A172 (cell line): ENCODE data around the gene LAMA3. TPM values are rescaled to one million over a fixed set of nuclear protein-coding genes. Genes with fewer than 3 reads are reported as not detected.

Experiments used
- DNase-seq: peaks from one replicate; pipeline ENCODE4 v3.0.0-alpha.2; 2015; ENCODE audit warnings: low spot score
- total RNA-seq: library from RNA; depleted of rRNA; stranded (reverse); fragments of >200 nt; shearing (Covaris generic); gene quantifications from 2 replicates; pipeline ENCODE4 v1.2.3, GENCODE V29; 2014

The LAMA3 gene
- total RNA-seq, 1 experiment from 2014 or later = 2.7 TPM

DNA sequence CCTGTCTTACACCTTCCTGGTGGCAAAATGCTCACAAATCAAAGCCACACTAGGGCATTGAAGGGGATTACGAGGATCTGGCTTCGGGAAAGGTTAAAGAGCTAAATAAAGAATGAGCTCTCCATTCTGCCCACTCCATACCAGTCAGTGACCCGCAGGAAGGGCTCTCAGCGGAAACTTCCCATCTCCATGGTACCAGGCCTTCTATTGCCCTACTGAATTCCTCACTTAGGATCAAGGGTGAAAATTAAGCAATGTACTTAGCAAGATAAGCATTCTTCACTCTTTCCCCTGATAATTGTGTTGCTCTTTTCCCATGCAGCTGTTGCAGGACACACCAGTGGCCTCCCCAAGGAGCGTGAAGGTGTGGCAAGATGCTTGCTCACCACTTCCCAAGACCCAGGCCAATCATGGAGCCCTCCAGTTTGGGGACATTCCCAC lies 249.7 kb downstream of the LAMA3 start:
- DNase-seq = no peak

GRCh38 chr18:23939366-23939765 lies 250.1 kb downstream of the LAMA3 start:
- no peak for DNase-seq

DNA sequence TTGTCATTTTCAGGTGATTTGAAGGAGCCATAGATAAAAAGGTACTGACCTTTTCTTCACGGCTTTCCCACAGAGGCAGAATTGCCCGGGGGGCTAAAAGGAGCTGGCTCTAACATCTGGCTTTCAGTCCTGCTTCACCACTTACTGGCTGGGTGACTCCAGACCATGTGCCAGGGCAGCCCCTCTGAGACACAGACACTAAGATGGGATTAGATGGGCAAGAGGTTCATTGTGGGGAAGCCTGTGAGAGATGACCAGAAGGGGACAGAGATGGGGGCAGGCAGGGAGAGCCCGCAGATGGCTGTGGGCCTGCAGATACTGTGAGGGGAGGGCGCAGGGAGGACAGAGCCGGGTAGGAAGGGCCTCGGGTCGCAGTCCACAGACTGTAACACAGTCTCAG lies 250.6 kb downstream of the LAMA3 start:
- no peak for DNase-seq

DNA sequence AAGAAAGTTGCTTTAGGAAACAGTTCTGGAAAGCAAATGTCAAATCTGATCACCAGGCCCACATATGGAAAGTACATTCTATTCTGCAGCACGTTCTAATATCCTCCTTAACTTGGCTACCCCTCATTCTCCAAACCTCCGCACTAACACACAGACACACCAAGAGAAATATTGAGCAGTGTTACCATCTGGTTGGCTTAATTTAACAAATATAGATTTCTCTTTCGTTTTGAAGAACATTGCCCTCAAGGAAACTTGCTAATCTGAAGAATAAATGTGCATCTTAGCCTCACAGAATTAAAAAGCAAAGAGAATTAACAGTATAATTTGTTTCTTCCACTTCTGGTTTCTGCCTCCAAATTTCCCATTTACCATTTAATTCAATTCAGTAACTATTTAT lies 252.5 kb downstream of the LAMA3 start:
- DNase-seq = no peak

DNA sequence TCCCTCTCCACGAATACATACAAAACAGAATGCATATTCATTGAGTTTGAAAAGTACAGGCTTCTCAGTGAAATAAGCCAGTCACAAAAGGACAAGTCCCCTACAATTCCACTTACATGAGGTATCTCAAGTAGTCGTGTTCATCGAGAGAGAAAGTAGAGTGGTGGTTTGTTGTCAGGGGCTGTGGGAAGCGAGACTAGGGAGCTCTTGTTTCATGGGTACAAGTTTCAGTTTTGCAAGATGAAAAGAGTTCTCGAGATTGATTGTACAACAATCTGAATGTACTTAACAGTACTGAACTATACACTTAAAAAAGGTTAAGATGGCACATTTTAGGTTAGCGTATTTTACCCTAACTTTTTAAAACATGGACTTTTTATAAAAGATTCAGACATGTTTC lies 253.9 kb downstream of the LAMA3 start:
- no peak for DNase-seq

DNA sequence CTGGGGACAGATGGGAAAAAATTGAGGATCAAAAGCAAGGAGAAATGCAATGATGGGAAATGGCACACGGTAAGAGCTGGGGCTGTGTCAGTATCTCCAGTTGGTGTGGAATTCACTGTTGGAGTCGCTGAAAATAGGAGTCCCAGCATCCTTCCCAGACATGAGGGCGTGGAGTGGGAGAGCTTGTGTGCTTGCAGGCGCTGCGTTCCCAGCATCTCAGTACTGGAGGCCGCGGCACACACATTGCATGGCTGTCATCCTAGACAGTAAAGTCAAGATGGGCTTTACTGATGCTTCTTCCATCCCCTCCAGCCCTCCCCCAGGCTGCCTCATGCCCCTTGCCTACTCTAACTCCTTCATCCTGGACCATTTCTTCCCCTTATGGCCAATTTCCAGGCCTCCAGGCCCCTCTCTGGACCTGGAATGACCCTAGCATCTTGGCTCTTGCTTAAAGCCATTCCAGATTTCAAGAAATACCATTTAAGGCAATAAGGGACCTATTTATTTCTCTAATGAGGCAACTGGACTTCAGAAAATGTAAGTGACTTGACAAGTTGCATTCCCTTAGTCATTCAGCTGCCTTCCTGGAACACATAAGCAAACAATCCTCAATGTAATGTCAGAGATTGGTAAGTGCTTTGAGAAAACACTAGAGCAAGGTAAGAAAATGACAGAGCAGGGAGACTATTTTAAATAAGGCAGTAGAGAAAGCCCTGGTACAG lies 254.8 kb downstream of the LAMA3 start:
- no peak for DNase-seq

DNA sequence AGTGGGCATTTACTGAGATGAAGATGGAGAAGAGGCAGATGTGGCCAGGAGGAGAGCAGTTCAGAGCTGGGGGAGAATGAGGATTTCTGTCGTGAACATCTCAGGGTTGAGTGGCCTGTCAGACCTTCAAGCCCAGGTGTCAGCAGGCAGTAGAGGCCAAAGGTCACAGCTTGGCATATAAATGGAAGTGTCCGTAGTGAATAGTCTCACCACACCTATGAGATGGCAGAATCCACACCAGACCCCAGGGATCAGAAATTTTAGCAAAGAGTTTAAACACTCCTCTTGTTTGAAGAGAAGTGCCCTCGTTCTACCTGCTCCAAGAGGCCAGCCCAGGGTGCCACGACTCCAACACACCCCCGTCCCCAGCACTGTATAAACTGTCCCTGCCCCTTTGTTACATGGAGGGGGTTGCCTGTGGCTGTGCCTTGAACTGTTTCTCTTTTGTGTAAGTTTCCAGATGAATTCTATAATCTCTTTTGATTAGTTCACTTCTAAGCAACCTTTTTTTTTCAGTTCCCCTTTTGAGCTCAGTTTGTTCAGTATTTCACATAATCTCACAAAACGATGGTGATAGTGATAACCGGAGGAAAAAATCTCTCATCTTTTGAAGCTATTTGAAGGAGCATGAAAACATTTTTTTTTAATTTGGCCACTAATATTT lies 256.3 kb downstream of the LAMA3 start:
- no peak for DNase-seq

- no peak for DNase-seq
Measured at GRCh38 chr18:23949863-23950262, 260.6 kb downstream of the LAMA3 start.

DNA sequence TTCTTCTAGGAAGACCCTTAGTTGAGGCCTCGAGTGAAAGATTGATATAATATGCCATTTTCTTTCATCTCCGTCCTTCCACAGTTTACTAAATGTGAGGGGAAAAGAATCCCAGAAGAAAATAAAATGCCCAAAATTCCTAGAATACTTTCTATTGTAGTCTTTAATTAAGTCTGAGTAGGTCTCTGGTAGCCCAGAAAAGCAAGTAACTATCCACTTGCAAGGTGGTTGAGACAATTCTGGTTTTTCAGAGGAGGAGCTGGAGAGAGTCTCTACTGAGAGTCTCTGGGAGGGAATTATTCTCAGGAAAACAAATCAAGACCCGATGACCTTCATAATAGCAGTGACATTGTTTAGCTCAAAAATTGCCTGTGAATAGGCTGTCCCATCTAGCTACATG lies 261.4 kb downstream of the LAMA3 start:
- DNase-seq = no peak

DNA sequence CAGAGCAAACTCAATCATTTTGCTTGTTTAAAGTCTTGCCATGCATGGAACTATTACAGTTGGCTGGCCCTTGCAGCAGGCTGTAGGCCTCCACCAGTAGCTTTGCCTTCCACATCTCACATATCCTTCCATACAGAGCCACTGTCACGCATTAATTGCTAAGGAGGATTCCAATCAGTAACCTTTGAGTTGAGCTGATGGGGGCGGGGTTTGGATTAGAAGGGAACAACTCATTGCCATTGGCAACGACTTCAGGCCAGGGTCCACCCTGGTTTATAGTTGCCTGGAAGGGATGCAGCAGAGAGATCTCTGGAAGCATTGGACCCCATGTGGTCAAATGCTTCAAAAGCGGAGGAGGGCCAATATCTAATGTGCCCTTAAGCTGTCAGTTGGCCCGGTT lies 262.0 kb downstream of the LAMA3 start:
- DNase-seq = no peak

DNA sequence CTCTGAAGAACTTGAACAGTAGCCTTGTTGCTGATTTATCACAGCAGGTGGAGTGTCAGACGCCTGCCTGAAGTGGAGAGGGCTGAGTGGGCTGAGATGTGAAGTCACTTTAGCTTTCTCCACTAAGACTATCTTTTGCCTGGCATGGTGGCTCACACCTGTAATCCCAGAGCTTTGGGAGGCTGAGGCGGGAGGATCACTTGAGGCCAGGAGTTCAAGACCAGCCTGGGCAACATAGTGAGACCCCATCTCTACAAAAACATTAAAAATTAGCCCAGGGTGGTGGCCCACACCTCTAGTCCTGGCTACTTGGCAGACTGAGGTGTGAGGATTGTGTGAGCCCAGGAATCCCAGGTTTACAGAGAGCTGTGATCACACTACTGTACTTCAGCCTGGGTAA lies 264.7 kb downstream of the LAMA3 start:
- DNase-seq = no peak

DNA sequence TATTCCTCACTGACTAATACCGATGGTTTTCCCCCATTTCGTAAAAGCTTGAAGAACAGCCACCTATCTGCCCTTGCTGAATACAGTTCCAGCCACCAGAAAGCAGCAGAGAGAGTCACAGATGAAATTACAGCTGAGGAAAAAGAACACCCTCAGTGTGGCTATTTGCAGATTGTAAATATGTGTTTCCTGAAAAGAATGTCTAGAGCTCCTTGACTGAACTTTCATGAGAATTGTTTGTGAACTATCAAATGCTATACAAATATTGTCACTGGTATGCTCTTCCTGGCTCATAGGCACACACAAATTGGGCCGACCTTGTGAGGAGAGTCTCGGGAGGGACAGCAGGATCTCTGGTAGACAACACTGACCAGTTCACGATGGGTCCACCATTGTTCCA lies 267.2 kb downstream of the LAMA3 start:
- no peak for DNase-seq

DNA sequence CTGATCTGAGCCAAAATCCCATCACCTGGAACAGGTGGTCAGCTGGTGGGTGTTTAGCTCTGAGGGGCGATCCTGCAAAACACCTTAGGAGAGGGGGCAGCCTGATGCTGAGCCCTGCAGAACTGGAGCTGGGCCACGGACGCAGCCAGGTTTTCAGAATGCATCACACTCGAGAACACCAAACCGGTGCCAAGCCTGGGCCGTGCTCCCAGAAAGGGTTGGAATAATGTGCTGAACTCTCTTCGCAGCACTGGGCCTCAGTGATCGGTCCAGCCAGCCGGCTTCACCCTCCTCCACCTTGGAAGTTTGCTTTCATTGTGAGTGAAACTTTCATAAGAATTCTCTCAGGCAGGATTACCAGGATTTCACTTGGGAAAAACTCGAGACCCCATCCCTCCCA lies 268.8 kb downstream of the LAMA3 start:
- DNase-seq = no peak

GRCh38 chr18:23963443-23964165 lies 274.4 kb downstream of the LAMA3 start:
- no peak for DNase-seq

DNA sequence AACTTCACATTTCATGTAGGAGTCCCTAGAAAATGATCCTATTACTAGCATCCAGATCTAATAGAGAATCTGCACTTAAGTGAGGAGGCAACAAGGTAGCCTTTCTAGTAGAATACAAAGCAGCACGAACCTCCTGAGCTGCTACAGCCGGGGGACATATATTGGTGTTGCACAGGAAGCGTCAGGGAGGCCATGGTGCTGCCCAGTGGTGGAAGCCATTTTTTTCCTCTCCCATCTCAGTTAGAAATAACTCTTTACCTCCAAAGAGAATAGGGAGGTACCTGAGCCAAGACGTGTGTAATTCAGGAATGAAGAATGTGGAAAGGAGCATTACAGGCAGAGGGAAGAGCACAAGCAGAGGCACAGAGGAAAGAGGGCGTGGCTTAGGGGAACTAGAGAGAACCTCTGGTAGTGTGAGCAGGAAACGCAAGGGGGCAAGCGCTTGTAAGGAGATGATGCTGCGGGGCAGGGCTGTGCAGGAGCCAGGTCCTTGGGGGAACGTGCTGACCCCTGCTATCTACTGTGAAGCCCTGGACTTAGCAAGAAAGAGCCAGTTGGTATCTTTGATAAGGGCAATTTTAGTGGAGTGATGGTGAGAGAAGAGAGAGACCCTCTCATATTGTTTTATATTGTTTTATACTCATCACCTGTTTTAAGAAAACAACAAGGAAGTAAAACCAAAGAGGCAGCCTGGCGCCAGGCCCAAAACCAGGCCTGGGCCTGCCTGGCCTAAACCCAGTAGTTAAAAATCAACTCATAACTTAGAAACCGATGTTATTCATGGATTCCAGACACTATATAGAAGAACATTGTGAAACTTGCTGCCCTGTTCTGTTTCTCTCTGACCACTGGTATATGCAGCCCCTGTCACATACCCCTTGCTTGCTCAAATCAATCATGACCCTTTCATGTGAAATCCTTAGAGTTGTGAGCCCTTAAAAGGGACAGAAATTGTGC lies 275.3 kb downstream of the LAMA3 start:
- no peak for DNase-seq

- DNase-seq = no peak
Measured at GRCh38 chr18:23966909-23967308, 277.7 kb downstream of the LAMA3 start.

- no peak for DNase-seq
Measured at GRCh38 chr18:23967321-23968089, 278.3 kb downstream of the LAMA3 start.

DNA sequence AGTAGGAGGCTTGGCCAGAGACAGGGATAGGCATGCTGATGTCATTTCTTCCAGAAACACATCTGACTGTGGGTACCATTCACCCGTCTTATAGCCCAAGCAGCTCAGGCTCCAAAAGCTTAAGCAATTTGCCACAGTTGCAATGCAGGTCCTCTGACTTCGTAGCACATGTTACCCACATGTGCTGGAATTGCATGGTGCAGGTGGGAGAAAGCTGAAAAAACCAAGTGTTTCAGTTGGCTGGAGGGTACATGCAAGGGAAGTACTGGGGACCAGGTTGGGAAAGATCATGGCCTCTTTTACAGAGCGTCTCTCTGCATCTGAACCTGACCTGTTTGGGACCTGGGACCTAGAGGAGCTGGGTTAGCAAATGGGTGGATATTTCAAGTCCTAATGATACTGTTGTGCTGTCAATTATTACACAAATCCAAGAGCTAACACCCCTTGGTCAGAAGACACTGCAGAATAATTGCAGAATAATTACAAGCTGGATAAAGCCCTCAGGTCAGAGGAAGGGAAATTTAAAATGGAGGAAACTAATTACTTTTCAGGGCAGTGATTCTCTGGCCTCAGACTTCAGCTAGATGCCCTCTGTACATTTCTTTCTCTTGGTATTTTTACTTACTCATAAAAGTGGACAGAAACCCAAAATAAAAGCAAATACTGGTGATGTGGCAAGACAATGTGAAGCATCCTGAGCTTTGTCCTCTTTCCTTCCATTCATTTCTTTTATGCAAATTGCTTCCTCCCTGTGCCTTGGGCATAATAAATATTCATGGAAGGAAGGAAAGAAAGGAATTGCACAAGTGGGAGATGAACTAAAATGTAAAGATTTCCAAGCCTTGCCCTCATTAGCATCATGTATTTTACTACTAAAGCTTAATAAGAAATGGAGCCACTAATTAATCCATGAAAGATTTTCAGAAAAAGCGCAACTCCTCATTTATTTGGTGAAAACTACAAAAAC lies 279.7 kb downstream of the LAMA3 start:
- DNase-seq = no peak

DNA sequence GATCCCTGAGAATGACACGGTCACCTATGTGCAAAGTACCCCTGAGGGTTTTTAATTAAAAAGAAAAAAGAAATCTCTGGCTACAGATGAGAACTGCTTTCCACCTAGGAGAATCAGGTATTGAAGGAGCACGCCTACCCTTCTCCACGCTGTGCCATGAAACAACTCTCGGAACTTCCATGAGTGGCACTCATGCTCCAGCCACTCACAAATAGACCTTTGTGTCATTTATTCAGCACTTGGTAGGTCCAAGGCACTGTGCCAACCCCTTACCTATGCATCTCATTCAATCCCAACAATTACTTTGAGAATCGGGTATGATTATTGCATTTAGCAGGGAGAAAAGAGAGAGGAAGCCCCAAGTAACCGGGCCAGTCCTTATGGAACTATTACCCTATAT lies 280.4 kb downstream of the LAMA3 start:
- no peak for DNase-seq
